H1 (cell line): ENCODE results near the gene MYO5B. TPM values are rescaled to one million over a fixed set of nuclear protein-coding genes. Genes with fewer than 3 reads are reported as not detected.

Source experiments
- CTCF ChIA-PET: fragments of 300-600 bp; sonication (Branson Sonifier 250); formaldehyde crosslinking; loops from one replicate; lab custom pipeline; 2021; ENCODE audit not compliant: partially characterized antibody; lab: Charles Lee
- POLR2A ChIA-PET: fragments of 300-600 bp; sonication (Branson Sonifier 250); formaldehyde crosslinking; loops from one replicate; lab custom pipeline; 2021; ENCODE audit warnings: inconsistent platforms; ENCODE audit not compliant: partially characterized antibody; lab: Charles Lee
- DNase-seq, 2 experiments: peaks; one replicate each; pipeline versions ENCODE4 v3.0.0 to v3.0.0-alpha.2; 2010 to 2022; ENCODE audit warnings: low spot score in 2 of 2, low read depth in 1 of 2, mixed read lengths in 1 of 2
- FAIRE-seq: peaks from 2 replicates; lab custom pipeline; 2011; peaks lifted over from hg19 to GRCh38; lab: Jason Lieb, UNC
- H2AFZ ChIP-seq: 2 replicates; pipeline ENCODE4 v1.8.1; 2012; ENCODE audit warnings: low read length, inconsistent platforms
- H2AK5ac ChIP-seq: 2 replicates; pipeline ENCODE4 v1.6.1; 2013; ENCODE audit warnings: low read depth, low read length
- H2BK120ac ChIP-seq: replicated peaks from 2 replicates; pipeline ENCODE3; 2013; ENCODE audit warnings: low read depth, low read length, inconsistent platforms
- H2BK12ac ChIP-seq: 2 replicates; pipeline ENCODE4 v1.6.1; 2013; ENCODE audit warnings: low read depth, low read length
- H2BK15ac ChIP-seq: 2 replicates; pipeline ENCODE4 v1.6.1; 2013; ENCODE audit warnings: low read length
- H2BK20ac ChIP-seq: 2 replicates; pipeline ENCODE4 v1.6.1; 2013; ENCODE audit warnings: low read length
- H2BK5ac ChIP-seq: 2 replicates; pipeline ENCODE4 v1.6.1; 2013; ENCODE audit warnings: low read depth, low read length
- H3K14ac ChIP-seq: 2 replicates; pipeline ENCODE4 v1.6.1; 2013; ENCODE audit warnings: inconsistent platforms; ENCODE audit not compliant: insufficient read length
- H3K18ac ChIP-seq: 2 replicates; pipeline ENCODE4 v1.6.1; 2013; ENCODE audit warnings: low read length; ENCODE audit errors: extremely low read depth
- H3K23ac ChIP-seq: 2 replicates; pipeline ENCODE4 v1.6.1; 2013; ENCODE audit warnings: inconsistent platforms; ENCODE audit not compliant: insufficient read length
- H3K23me2 ChIP-seq: 2 replicates; pipeline ENCODE4 v1.6.1; 2013; ENCODE audit warnings: low read depth, low read length
- H3K27ac ChIP-seq: 2 replicates; pipeline ENCODE4 v1.6.1; 2011; ENCODE audit warnings: low read depth, low read length, inconsistent platforms
- H3K27me3 ChIP-seq, 4 experiments: replicated peaks in 1 of 4; 1 replicate in 1 of 4; 2 replicates in 3 of 4; pipeline versions ENCODE4 v1.6.1 to v1.8.1; 2011 to 2013; ENCODE audit warnings: low read length in 3 of 4, mild to moderate bottlenecking in 3 of 4, inconsistent platforms in 2 of 4, mixed read lengths in 2 of 4, moderate library complexity in 1 of 4; ENCODE audit not compliant: control insufficient read depth in 3 of 4, insufficient read depth in 3 of 4; ENCODE audit errors: extremely low read depth in 1 of 4
- H3K36me3 ChIP-seq, 4 experiments: 2 replicates each; pipeline versions ENCODE4 v1.6.1 to v1.8.1; 2011 to 2013; ENCODE audit warnings: mild to moderate bottlenecking in 4 of 4, low read length in 3 of 4, moderate library complexity in 2 of 4, control low read depth in 1 of 4, inconsistent platforms in 1 of 4; ENCODE audit not compliant: insufficient read depth in 4 of 4, control insufficient read depth in 2 of 4
- H3K4ac ChIP-seq: replicated peaks from 2 replicates; pipeline ENCODE3; 2013; ENCODE audit warnings: low read length, low read depth, mixed read lengths, inconsistent platforms; ENCODE audit not compliant: insufficient read length
- H3K4me1 ChIP-seq, 4 experiments: replicated peaks in 1 of 4; 1 replicate in 1 of 4; 2 replicates in 3 of 4; pipeline versions ENCODE4 v1.6.1 to v1.8.1; 2011 to 2013; ENCODE audit warnings: low read length in 3 of 4, inconsistent platforms in 2 of 4, mixed read lengths in 1 of 4; ENCODE audit not compliant: insufficient read depth in 4 of 4, control insufficient read depth in 3 of 4
- H3K4me2 ChIP-seq, 2 experiments: 2 replicates each; pipeline versions ENCODE4 v1.6.1 to v1.8.1; 2011 to 2013; ENCODE audit warnings: low read depth in 2 of 2, low read length in 2 of 2, control low read depth in 1 of 2, inconsistent platforms in 1 of 2, mild to moderate bottlenecking in 1 of 2; ENCODE audit not compliant: insufficient read depth in 1 of 2
- H3K4me3 ChIP-seq, 4 experiments: fragments of 200-600, 300-600 bp in 1 of 4; sonication (generic), shearing (Covaris generic), sonication (Bioruptor Twin) in 1 of 4; 2 replicates each; pipeline versions ENCODE4 v1.5.1 to v1.8.1; 2011 to 2016; ENCODE audit warnings: low read length in 4 of 4, low read depth in 3 of 4, control low read depth in 2 of 4, inconsistent platforms in 2 of 4, mild to moderate bottlenecking in 2 of 4, mixed read lengths in 1 of 4, moderate library complexity in 1 of 4; ENCODE audit not compliant: insufficient read depth in 2 of 4; ENCODE audit errors: extremely low read depth in 1 of 4
- H3K56ac ChIP-seq: replicated peaks from 2 replicates; pipeline ENCODE3; 2013; ENCODE audit warnings: low read depth, mild to moderate bottlenecking, mixed read lengths, low read length, inconsistent platforms; ENCODE audit not compliant: insufficient read length
- H3K79me1 ChIP-seq: 2 replicates; pipeline ENCODE4 v1.6.1; 2013; ENCODE audit warnings: low read depth, low read length, control low read depth
- H3K79me2 ChIP-seq, 2 experiments: 2 replicates each; pipeline versions ENCODE4 v1.6.1 to v1.8.1; 2012 to 2013; ENCODE audit warnings: low read length in 2 of 2, mild to moderate bottlenecking in 2 of 2, inconsistent platforms in 1 of 2; ENCODE audit not compliant: insufficient read depth in 2 of 2, control insufficient read depth in 1 of 2
- H3K9ac ChIP-seq, 4 experiments: replicated peaks in 1 of 4; 1 replicate in 1 of 4; 2 replicates in 3 of 4; pipeline versions ENCODE4 v1.6.1 to v1.8.1; 2011 to 2013; ENCODE audit warnings: low read depth in 3 of 4, low read length in 3 of 4, control low read depth in 2 of 4, mild to moderate bottlenecking in 2 of 4, moderate library complexity in 2 of 4, inconsistent platforms in 1 of 4; ENCODE audit errors: extremely low read depth in 1 of 4
- H3K9me3 ChIP-seq, 2 experiments: 2 replicates each; pipeline versions ENCODE4 v1.6.1 to v1.8.1; 2012 to 2013; ENCODE audit warnings: mild to moderate bottlenecking in 2 of 2, moderate library complexity in 2 of 2, control low read depth in 1 of 2, inconsistent platforms in 1 of 2, low read depth in 1 of 2, low read length in 1 of 2, mixed read lengths in 1 of 2; ENCODE audit not compliant: insufficient read depth in 2 of 2
- H4K20me1 ChIP-seq, 2 experiments: replicated peaks in 1 of 2; 2 replicates each; pipeline versions ENCODE3 to v1.8.1; 2011 to 2013; ENCODE audit warnings: inconsistent platforms in 2 of 2, low read length in 2 of 2, mild to moderate bottlenecking in 1 of 2; ENCODE audit not compliant: insufficient read depth in 2 of 2, control insufficient read depth in 1 of 2
- H4K5ac ChIP-seq: 2 replicates; pipeline ENCODE4 v1.6.1; 2013; ENCODE audit warnings: low read length, low read depth, mixed read lengths, inconsistent platforms; ENCODE audit not compliant: insufficient read length
- H4K8ac ChIP-seq: 2 replicates; pipeline ENCODE4 v1.8.0; 2013; ENCODE audit warnings: mild to moderate bottlenecking, moderate library complexity, low read length, inconsistent platforms; ENCODE audit not compliant: insufficient read depth; ENCODE audit errors: extremely low read depth
- H4K91ac ChIP-seq: replicated peaks from 2 replicates; pipeline ENCODE3; 2013; ENCODE audit warnings: low read length, mixed read lengths, inconsistent platforms; ENCODE audit not compliant: insufficient read length
- CHD1 ChIP-seq: IDR thresholded peaks from 2 replicates; pipeline ENCODE4 v1.6.1; 2012; ENCODE audit warnings: low read depth, low read length, improper control_type of control experiment
- NANOG ChIP-seq: IDR thresholded peaks from 2 replicates; pipeline ENCODE4 v1.6.1; 2011; ENCODE audit warnings: low read length, low read depth, mild to moderate bottlenecking, inconsistent platforms; ENCODE audit not compliant: insufficient read depth, poor library complexity, severe bottlenecking
- RBBP5 ChIP-seq: IDR thresholded peaks from 2 replicates; pipeline ENCODE4 v1.7.1; 2012; ENCODE audit warnings: low read depth, mild to moderate bottlenecking, inconsistent platforms, low read length, moderate library complexity, borderline replicate concordance
- WGBS, 2 experiments: shearing (Covaris generic) in 1 of 2; methylation state at CpG; one replicate each; pipeline versions ENCODE4 v1.1.6 to v1.1.7; 2013 to 2015; ENCODE audit warnings: low lambda C conversion rate in 2 of 2, mixed read lengths in 2 of 2, inconsistent platforms in 1 of 2, low coverage in 1 of 2, missing lambda C conversion rate in 1 of 2; ENCODE audit not compliant: insufficient replicate concordance in 2 of 2, insufficient coverage in 1 of 2, insufficient read length in 1 of 2; ENCODE audit errors: extremely low coverage in 1 of 2, missing lambda C conversion rate in 1 of 2; 5-methylcytosine and 5-hydroxymethylcytosine counted together
- polyA plus RNA-seq, 7 experiments: library from polyadenylated mRNA; depleted of rRNA in 3 of 7; stranded (reverse) in 5 of 7; unstranded in 2 of 7; fragments of >200 nt in 5 of 7; fragments of 200-250 nt in 2 of 7; gene quantifications; 1 replicate in 5 of 7; 2 replicates in 1 of 7; 4 replicates in 1 of 7; pipeline versions ENCODE4 v1.2.1 to v1.2.3, GENCODE V29; 2011 to 2013; ENCODE audit warnings: missing spikeins in 2 of 7, mixed read lengths in 2 of 7
- total RNA-seq: library from RNA; stranded (reverse); fragmentation: NEBNext Ultra II Directional; extraction: Animal tissue kit (Norgen Biotek cat#: 25700); gene quantifications from 2 replicates; pipeline ENCODE4 v1.2.1, GENCODE V29; 2021
- TF ChIP-seq, protein P1 (sequence below): IDR thresholded peaks from 2 replicates; pipeline ENCODE4 v1.6.1; 2011; ENCODE audit warnings: low read depth, mild to moderate bottlenecking, low read length; ENCODE audit not compliant: insufficient read depth
- TF ChIP-seq, protein P2 (sequence below), 3 experiments: IDR thresholded peaks; 1 replicate in 2 of 3; 2 replicates in 1 of 3; pipeline versions ENCODE4 v1.5.1 to v1.6.1; 2011; ENCODE audit warnings: low read length in 3 of 3, mild to moderate bottlenecking in 3 of 3, inconsistent platforms in 2 of 3, low read depth in 1 of 3, moderate library complexity in 1 of 3; ENCODE audit not compliant: insufficient read depth in 1 of 3; ENCODE audit errors: control extremely low read depth in 1 of 3

The MYO5B gene
- total and polyA plus RNA-seq, 2 of the 8 experiments (the other 6 are each of a cell fraction or from before 2014, with no cell fraction given): 6.4 to 7.7 TPM

DNA sequence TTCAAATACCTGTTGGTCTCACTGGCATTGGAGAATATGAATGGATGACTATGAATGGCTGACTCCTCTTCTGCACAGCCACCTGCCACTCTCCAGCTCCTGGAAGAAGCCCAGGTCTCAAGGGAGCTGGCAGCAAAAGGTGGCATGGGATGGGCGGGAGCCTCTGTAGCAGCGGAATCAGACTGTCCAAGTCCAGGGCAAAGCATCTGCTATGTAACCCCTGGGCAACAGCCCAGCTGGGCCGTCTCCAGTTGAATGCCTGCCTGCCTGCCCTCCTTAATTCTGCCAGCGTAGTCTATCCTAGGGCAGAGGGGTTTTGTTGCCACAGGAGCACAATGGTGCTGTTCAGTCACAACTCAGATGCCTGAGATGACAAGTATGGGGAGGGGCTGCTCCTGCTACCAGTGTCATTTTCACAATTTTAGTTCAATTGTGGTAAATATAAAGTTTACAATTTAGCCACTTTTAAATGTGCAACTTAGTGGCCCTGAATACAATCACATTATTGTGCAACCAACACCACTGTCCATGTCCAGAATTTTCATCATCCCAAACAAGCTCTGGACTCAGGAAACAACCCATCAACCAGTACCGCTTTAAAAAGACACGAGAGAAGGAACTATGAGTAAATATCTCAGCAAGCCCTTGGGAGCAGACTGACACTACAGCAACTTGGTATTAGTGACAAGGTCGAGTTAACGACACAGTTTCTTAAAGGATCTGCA is 115.2 kb downstream of the MYO5B start:
- no peak overlapping the region for H3K27ac ChIP-seq
- no peak overlapping the region for H4K5ac ChIP-seq
- no peak overlapping the region for H3K9ac ChIP-seq
- no peak overlapping the region for H2BK20ac ChIP-seq
- no peak overlapping the region for H2BK12ac ChIP-seq
- H4K8ac ChIP-seq: no peak overlapping the region
- ChIA-PET CTCF (no interaction called here), POLR2A (no interaction called here)
- DNase-seq (no peak), FAIRE-seq (no peak)
- H3K14ac ChIP-seq: no peak overlapping the region
- no peak overlapping the region for H2AFZ ChIP-seq
- H3K4me2 ChIP-seq: no peak overlapping the region
- no peak overlapping the region for H2BK120ac ChIP-seq
- TF ChIP-seq NANOG (no peak), RBBP5 (no peak), CHD1 (no peak)
- TF ChIP-seq, protein P1, sequence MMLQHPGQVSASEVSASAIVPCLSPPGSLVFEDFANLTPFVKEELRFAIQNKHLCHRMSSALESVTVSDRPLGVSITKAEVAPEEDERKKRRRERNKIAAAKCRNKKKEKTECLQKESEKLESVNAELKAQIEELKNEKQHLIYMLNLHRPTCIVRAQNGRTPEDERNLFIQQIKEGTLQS: no peak
- TF ChIP-seq, protein P2, sequence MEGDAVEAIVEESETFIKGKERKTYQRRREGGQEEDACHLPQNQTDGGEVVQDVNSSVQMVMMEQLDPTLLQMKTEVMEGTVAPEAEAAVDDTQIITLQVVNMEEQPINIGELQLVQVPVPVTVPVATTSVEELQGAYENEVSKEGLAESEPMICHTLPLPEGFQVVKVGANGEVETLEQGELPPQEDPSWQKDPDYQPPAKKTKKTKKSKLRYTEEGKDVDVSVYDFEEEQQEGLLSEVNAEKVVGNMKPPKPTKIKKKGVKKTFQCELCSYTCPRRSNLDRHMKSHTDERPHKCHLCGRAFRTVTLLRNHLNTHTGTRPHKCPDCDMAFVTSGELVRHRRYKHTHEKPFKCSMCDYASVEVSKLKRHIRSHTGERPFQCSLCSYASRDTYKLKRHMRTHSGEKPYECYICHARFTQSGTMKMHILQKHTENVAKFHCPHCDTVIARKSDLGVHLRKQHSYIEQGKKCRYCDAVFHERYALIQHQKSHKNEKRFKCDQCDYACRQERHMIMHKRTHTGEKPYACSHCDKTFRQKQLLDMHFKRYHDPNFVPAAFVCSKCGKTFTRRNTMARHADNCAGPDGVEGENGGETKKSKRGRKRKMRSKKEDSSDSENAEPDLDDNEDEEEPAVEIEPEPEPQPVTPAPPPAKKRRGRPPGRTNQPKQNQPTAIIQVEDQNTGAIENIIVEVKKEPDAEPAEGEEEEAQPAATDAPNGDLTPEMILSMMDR (IDR thresholded peaks at IDR 0.05; ENCODE audit: control extremely low read depth in 1 of 3, insufficient read depth in 1 of 3, low read depth in 1 of 3, low read length in 3 of 3): no peak
- no peak overlapping the region for H3K18ac ChIP-seq
- no peak overlapping the region for H3K4ac ChIP-seq
- no peak overlapping the region for H2BK15ac ChIP-seq
- 0 out of 7 replicates have a peak, but pooled peaks cover 0 to 4% (median 0%) of the 10 kb centered on the region in 4 experiments for H3K4me1 ChIP-seq
- no peaks in the 10 kb centered on the region for H3K79me2 ChIP-seq
- no peak overlapping the region for H3K4me3 ChIP-seq
- WGBS, 2 experiments: 76% methylated on average over 8 of the region's 8 CpGs; no CpG with 5 or more reads in 1 of the 2 experiments
- H3K27me3 ChIP-seq: no peaks in the 10 kb centered on the region; a peak in 1 of 7 replicates
- no peaks in the 10 kb centered on the region for H3K9me3 ChIP-seq
- no peaks in the 10 kb centered on the region for H3K79me1 ChIP-seq
- no peaks in the 10 kb centered on the region for H4K20me1 ChIP-seq
- no peak overlapping the region for H2BK5ac ChIP-seq
- H2AK5ac ChIP-seq: no peak overlapping the region
- H4K91ac ChIP-seq: no peak overlapping the region
- H3K23me2 ChIP-seq: no peaks in the 10 kb centered on the region; the same call in 1 of the 2 replicates
- H3K23ac ChIP-seq: no peak overlapping the region
- no peaks in the 10 kb centered on the region; a peak in 1 of 8 replicates for H3K36me3 ChIP-seq
- H3K56ac ChIP-seq: no peak overlapping the region
